Measurements from ENCODE around the gene ZFYVE27. TPM values are rescaled to one million over a fixed set of nuclear protein-coding genes. Genes with fewer than 3 reads are reported as not detected.

ZFYVE27 gene
- total RNA-seq, 1 experiment from 2014 or later: 28.7 TPM

DNA sequence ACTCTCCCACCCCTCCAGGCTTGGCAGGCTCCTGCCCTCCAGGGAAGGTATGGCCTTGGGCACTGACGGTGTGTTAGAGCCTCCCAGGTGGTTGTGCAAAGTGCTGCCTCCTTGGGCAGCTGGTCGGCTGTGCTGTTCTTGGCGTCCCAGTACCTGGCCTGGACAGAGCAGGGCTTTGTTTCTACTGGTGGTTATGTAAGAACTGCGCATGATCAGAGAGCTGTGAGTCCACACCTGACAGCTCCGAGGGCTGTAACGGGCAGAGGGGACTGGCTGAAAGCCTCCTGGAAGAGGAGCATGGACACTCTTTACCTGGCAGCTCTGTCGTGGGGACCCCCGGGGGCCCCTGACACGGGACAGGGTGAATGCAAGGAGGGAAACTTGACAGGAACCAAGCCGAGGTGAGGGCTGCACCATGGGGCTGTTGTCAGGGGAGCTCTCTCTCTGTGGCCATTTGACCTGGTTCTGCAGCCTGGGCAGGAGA lies 37.9 kb downstream of the ZFYVE27 start:
- H3K27me3 Mint-ChIP-seq (ENCODE audit: insufficient read depth, unreplicated experiment): peaks cover 33% of the 10 kb centered on the region
- H3K27ac Mint-ChIP-seq (ENCODE audit: low read depth, unreplicated experiment): no peak overlapping the region
- ChIA-PET CTCF (interaction anchor here (0.6 to 1.9 kb wide), 4 partner anchors 16 to 267 kb away, joined by 3 to 8 read pairs (median 4); no protein-coding TSS in a partner anchor), POLR2A (interaction anchor here (0.6 to 1.4 kb wide), 2 partner anchors 30 to 86 kb away, joined by 3 read pairs; no protein-coding TSS in a partner anchor)
- no peaks in the 10 kb centered on the region for H3K36me3 Mint-ChIP-seq (ENCODE audit: insufficient read depth, unreplicated experiment)
- intact Hi-C loops (cut with micrococcal nuclease): no loop called here
- DNase-seq (ENCODE audit: unreplicated experiment): peak; percentile 21
- no peaks in the 10 kb centered on the region for H3K4me1 Mint-ChIP-seq (ENCODE audit: insufficient read depth, unreplicated experiment)
- H3K4me3 Mint-ChIP-seq (ENCODE audit: unreplicated experiment): no peak overlapping the region
- TF ChIP-seq, protein P1, sequence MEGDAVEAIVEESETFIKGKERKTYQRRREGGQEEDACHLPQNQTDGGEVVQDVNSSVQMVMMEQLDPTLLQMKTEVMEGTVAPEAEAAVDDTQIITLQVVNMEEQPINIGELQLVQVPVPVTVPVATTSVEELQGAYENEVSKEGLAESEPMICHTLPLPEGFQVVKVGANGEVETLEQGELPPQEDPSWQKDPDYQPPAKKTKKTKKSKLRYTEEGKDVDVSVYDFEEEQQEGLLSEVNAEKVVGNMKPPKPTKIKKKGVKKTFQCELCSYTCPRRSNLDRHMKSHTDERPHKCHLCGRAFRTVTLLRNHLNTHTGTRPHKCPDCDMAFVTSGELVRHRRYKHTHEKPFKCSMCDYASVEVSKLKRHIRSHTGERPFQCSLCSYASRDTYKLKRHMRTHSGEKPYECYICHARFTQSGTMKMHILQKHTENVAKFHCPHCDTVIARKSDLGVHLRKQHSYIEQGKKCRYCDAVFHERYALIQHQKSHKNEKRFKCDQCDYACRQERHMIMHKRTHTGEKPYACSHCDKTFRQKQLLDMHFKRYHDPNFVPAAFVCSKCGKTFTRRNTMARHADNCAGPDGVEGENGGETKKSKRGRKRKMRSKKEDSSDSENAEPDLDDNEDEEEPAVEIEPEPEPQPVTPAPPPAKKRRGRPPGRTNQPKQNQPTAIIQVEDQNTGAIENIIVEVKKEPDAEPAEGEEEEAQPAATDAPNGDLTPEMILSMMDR (IDR thresholded peaks at IDR 0.05; ENCODE audit: unreplicated experiment): no peak
- no peaks in the 10 kb centered on the region for H3K9me3 Mint-ChIP-seq (ENCODE audit: unreplicated experiment)
- BruUV-seq (replicated peaks): no TSS peak

DNA sequence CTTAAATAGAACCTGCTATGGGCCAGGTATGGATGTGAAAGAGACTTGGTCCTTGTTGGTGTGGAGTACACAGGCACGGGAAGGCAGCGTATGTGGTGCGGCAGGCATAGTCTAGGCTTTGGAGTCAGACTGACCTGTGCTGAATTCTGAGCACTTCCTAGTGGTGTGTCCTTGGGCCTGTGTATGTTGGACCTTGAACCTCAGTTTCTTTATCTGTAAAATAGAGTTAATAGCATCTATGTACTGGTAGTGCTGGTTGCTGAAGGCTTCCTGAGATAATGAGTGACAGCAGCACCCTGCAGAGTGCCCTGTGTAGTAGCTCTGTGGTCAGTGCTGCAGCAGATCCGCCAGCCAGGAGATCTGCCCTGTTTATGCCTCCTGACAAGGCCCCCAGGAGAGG lies 40.2 kb downstream of the ZFYVE27 start:
- ChIA-PET POLR2A (no interaction called here), CTCF (interaction anchor here (0.5 to 1.5 kb wide), 3 partner anchors 15 to 633 kb away, joined by 3 to 9 read pairs (median 6); no protein-coding TSS in a partner anchor)
- H3K27me3 Mint-ChIP-seq (ENCODE audit: insufficient read depth, unreplicated experiment): peaks cover 10% of the 10 kb centered on the region
- no peak for DNase-seq (ENCODE audit: unreplicated experiment)
- TF ChIP-seq, protein P1 (IDR thresholded peaks at IDR 0.05; ENCODE audit: unreplicated experiment): no peak
- no peaks in the 10 kb centered on the region for H3K36me3 Mint-ChIP-seq (ENCODE audit: insufficient read depth, unreplicated experiment)
- H3K27ac Mint-ChIP-seq (ENCODE audit: low read depth, unreplicated experiment): no peak overlapping the region
- no TSS peak for BruUV-seq (replicated peaks)
- H3K4me3 Mint-ChIP-seq (ENCODE audit: unreplicated experiment): no peak overlapping the region
- H3K4me1 Mint-ChIP-seq (ENCODE audit: insufficient read depth, unreplicated experiment): no peaks in the 10 kb centered on the region
- intact Hi-C loops (cut with micrococcal nuclease): no loop called here
- H3K9me3 Mint-ChIP-seq (ENCODE audit: unreplicated experiment): no peaks in the 10 kb centered on the region

DNA sequence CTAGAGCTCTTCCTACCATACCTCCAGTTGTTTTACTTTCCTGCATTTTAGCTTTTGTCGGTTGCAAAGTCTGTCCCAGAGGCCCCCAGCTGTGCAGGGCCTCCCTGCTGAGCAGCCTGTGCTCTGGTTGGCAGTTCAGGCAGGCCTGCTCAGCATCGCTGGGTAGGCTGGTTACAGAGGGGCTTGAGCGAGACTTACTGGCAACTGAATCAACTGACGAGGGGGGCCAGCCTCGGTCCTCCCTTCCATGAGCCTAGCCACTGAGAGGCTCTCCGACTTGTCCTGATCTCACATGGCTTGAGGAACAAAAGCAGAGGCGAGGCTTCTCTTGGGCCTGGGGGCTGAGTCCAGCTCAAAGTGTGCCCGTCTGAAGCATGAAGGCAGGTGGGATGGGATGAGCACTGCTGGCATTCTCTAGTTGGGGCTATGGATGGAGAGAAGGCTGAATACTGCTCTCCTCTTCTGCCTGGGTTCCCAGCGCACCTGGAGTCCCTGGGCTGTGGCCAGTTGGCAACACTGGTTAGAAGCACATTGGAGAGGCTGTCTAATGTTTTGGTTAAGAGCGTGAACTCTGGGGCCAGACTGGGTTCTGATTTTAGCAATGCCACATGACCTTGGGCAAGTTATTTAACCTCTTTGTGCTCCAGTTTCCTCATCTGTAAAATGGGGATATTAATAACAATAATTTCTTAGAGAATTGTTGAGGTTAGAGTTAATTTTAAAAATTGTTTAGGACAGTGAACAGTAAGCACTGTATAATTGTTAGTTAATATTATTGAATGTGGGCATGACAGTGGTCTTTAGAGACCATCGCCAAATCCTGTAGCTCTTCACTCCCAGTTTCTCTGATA lies 41.7 kb downstream of the ZFYVE27 start:
- H3K4me1 Mint-ChIP-seq (ENCODE audit: insufficient read depth, unreplicated experiment): no peaks in the 10 kb centered on the region
- no peaks in the 10 kb centered on the region for H3K27me3 Mint-ChIP-seq (ENCODE audit: insufficient read depth, unreplicated experiment)
- H3K27ac Mint-ChIP-seq (ENCODE audit: low read depth, unreplicated experiment): no peak overlapping the region
- no peaks in the 10 kb centered on the region for H3K36me3 Mint-ChIP-seq (ENCODE audit: insufficient read depth, unreplicated experiment)
- ChIA-PET POLR2A (no interaction called here), CTCF (interaction anchor here (1.3 kb wide), 2 partner anchors 13 to 19 kb away, joined by 3 to 7 read pairs; no protein-coding TSS in a partner anchor)
- no peaks in the 10 kb centered on the region for H3K9me3 Mint-ChIP-seq (ENCODE audit: unreplicated experiment)
- no peak for DNase-seq (ENCODE audit: unreplicated experiment)
- no peak overlapping the region for H3K4me3 Mint-ChIP-seq (ENCODE audit: unreplicated experiment)
- no TSS peak for BruUV-seq (replicated peaks)
- TF ChIP-seq, protein P1 (IDR thresholded peaks at IDR 0.05; ENCODE audit: unreplicated experiment): no peak
- intact Hi-C loops (cut with micrococcal nuclease): no loop called here

DNA sequence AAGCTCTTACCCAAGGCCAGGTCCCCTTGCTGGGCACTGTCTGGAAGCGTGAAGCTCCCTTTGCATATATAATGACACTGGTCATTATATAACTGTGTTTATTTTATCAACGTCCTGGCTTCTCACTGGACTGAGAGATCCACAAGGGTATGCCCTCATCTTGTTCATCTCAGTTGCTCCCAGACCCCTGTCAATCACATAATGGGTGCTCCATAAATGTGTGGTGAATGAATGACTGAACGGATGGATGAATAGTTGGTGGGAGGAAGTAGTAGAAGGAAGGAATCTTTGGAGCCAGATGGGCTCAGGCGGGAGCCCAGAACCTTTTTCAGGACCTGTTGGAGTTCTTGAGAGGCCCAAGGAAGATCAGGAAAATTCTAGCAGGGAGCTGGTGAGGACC lies 42.6 kb downstream of the ZFYVE27 start:
- intact Hi-C loops (cut with micrococcal nuclease): no loop called here
- Mint-ChIP-seq H3K4me1 (ENCODE audit: insufficient read depth, unreplicated experiment) (no peaks in the 10 kb centered on the region), H3K36me3 (ENCODE audit: insufficient read depth, unreplicated experiment) (no peaks in the 10 kb centered on the region), H3K4me3 (ENCODE audit: unreplicated experiment) (no peak overlapping the region), H3K27me3 (ENCODE audit: insufficient read depth, unreplicated experiment) (no peaks in the 10 kb centered on the region), H3K27ac (ENCODE audit: low read depth, unreplicated experiment) (no peak overlapping the region), H3K9me3 (ENCODE audit: unreplicated experiment) (no peaks in the 10 kb centered on the region)
- TF ChIP-seq, protein P1 (IDR thresholded peaks at IDR 0.05; ENCODE audit: unreplicated experiment): no peak
- ChIA-PET CTCF (interaction anchor here (1.3 to 1.4 kb wide), 3 partner anchors 13 to 90 kb away, joined by 3 to 7 read pairs (median 6); no protein-coding TSS in a partner anchor), POLR2A (no interaction called here)
- BruUV-seq (replicated peaks): no TSS peak
- DNase-seq (ENCODE audit: unreplicated experiment): no peak

Data from MCF 10A (cell line).